K562 (cell line): Measurements from ENCODE around the gene OR2V2. TPM values are rescaled to one million over a fixed set of nuclear protein-coding genes. Genes with fewer than 3 reads are reported as not detected.
A peak's percentile ranks its signal among the peaks of the same experiment; 100 is the strongest.

Experiments
- COPS2 ChIP-seq: fragments of 450-650 bp; conservative IDR thresholded peaks from 2 replicates; pipeline ENCODE4 v1.6.1; 2016; ENCODE audit warnings: mild to moderate bottlenecking, moderate library complexity
- DNMT1 ChIP-seq: fragments of 450-650 bp; IDR thresholded peaks from 2 replicates; pipeline ENCODE4 v1.6.1; 2016; ENCODE audit warnings: antibody characterized with exemption, mild to moderate bottlenecking
- ELF2 ChIP-seq: fragments of 250-450 bp; sonication (Bioruptor Pico); IDR thresholded peaks from 2 replicates; pipeline ENCODE4 v1.5.0; 2021; ENCODE audit warnings: mild to moderate bottlenecking
- ERF ChIP-seq: fragments of 450-650 bp; formaldehyde crosslinking; IDR thresholded peaks from 2 replicates; pipeline ENCODE4 v1.4.0; 2020; ENCODE audit warnings: mild to moderate bottlenecking, mixed read lengths
- ESRRA ChIP-seq: fragments of 450-650 bp; IDR thresholded peaks from 2 replicates; pipeline ENCODE4 v1.6.1; 2014; ENCODE audit warnings: low read depth, mild to moderate bottlenecking, moderate library complexity, borderline replicate concordance
- GATA2 ChIP-seq: sonication (generic); formaldehyde crosslinking; IDR thresholded peaks from 2 replicates; pipeline ENCODE4 v1.4.0; 2020; ENCODE audit warnings: mild to moderate bottlenecking, missing genetic modification reagents
- ILF3 ChIP-seq: fragments of 450-650 bp; IDR thresholded peaks from 2 replicates; pipeline ENCODE4 v1.6.1; 2018; ENCODE audit warnings: antibody characterized with exemption, mild to moderate bottlenecking, moderate library complexity, borderline replicate concordance
- L3MBTL2 ChIP-seq: fragments of 450-650 bp; IDR thresholded peaks from 2 replicates; pipeline ENCODE4 v1.6.1; 2016; ENCODE audit warnings: mild to moderate bottlenecking, moderate library complexity
- MAFG ChIP-seq: fragments of 450-650 bp; conservative IDR thresholded peaks from 2 replicates; pipeline ENCODE4 v1.6.1; 2016; ENCODE audit warnings: missing genetic modification characterization, missing compliant biosample characterization
- PCBP2 ChIP-seq: fragments of 200-400 bp; formaldehyde crosslinking; IDR thresholded peaks from 2 replicates; pipeline ENCODE4 v1.6.1; 2018; ENCODE audit warnings: low read length, low read depth, mild to moderate bottlenecking, moderate library complexity; ENCODE audit not compliant: poor library complexity, severe bottlenecking
- PHF8 ChIP-seq: fragments of 200-600 bp; sonication (generic); IDR thresholded peaks from 2 replicates; pipeline ENCODE4 v1.6.1; 2012; ENCODE audit warnings: mixed run types, mild to moderate bottlenecking, inconsistent platforms, low read length, moderate library complexity, borderline replicate concordance
- POLR3A ChIP-seq: IDR thresholded peaks from 2 replicates; pipeline ENCODE4 v1.6.1; 2011; ENCODE audit warnings: borderline replicate concordance, mild to moderate bottlenecking, moderate library complexity; ENCODE audit not compliant: insufficient read length, insufficient read depth; ENCODE audit errors: extremely low read depth
- SIRT6 ChIP-seq: IDR thresholded peaks from one replicate; pipeline ENCODE4 v1.6.1; 2012; ENCODE audit warnings: low read depth, mild to moderate bottlenecking, control low read depth, inconsistent platforms, low read length, moderate library complexity
- SMARCC2 ChIP-seq: fragments of 450-650 bp; IDR thresholded peaks from 2 replicates; pipeline ENCODE4 v1.6.1; 2017; ENCODE audit warnings: antibody characterized with exemption, moderate library complexity, mild to moderate bottlenecking, low read depth
- TAF1 ChIP-seq: IDR thresholded peaks from 2 replicates; pipeline ENCODE4 v1.6.1; 2011; ENCODE audit warnings: mild to moderate bottlenecking, low read length, moderate library complexity; ENCODE audit not compliant: insufficient read depth, control insufficient read depth, severe bottlenecking; ENCODE audit errors: extremely low read depth
- TAF9B ChIP-seq: fragments of 450-650 bp; IDR thresholded peaks from 2 replicates; pipeline ENCODE4 v1.6.1; 2018; ENCODE audit warnings: mild to moderate bottlenecking; ENCODE audit not compliant: partially characterized antibody
- TBP ChIP-seq: optimal IDR thresholded peaks from 2 replicates; pipeline ENCODE3; 2011; ENCODE audit warnings: low read depth, low read length, improper control_type of control experiment
- TRIM24 ChIP-seq, 2 experiments: fragments of 450-650 bp; IDR thresholded peaks; 2 replicates each; pipeline ENCODE4 v1.6.1; 2016
- TRIM28 ChIP-seq: fragments of 450-650 bp; IDR thresholded peaks from 2 replicates; pipeline ENCODE4 v1.6.1; 2017
- XRCC4 ChIP-seq: IDR thresholded peaks from one replicate; pipeline ENCODE4 v1.6.1; 2011; ENCODE audit not compliant: insufficient read depth, insufficient read length; ENCODE audit errors: extremely low read depth
- ZNF197 ChIP-seq: fragments of 200-800 bp; sonication (Bioruptor generic); IDR thresholded peaks from 2 replicates; pipeline ENCODE4 v1.6.1; 2016; ENCODE audit warnings: low read depth, missing genetic modification characterization, missing compliant biosample characterization
- ZNF354B ChIP-seq: fragments of 250-450 bp; sonication (Bioruptor Pico); IDR thresholded peaks from 2 replicates; pipeline ENCODE4 v1.4.0; 2020
- polyA plus RNA-seq, 8 experiments: library from polyadenylated mRNA; depleted of rRNA in 4 of 8; stranded (reverse) in 5 of 8; unstranded in 3 of 8; fragments of >200 nt; fragmentation: Nextera tagmentation in 2 of 8; fragmentation: Illumina TruSeq in 1 of 8; extraction: Ambion mirVana in 2 of 8; extraction: Trizol in 1 of 8; gene quantifications; 2 replicates each; pipeline versions ENCODE4 v1.2.1 to v1.2.3, GENCODE V29; 2011 to 2014; ENCODE audit warnings: inconsistent platforms in 1 of 8, missing spikeins in 1 of 8
- total RNA-seq, 7 experiments: library from RNA; depleted of rRNA in 6 of 7; stranded (reverse); fragments of >200 nt in 6 of 7; fragmentation: Illumina TruSeq in 2 of 7; extraction: Trizol in 2 of 7; gene quantifications; 2 replicates each; pipeline versions ENCODE4 v1.2.1 to v1.2.3, GENCODE V29; 2011 to 2021; ENCODE audit warnings: low replicate concordance in 1 of 7
- TF ChIP-seq, protein P1 (sequence below): fragments of 150-350 bp; IDR thresholded peaks from 2 replicates; pipeline ENCODE4 v1.6.1; 2014; ENCODE audit warnings: low read depth, mild to moderate bottlenecking, low read length, borderline replicate concordance
- TF ChIP-seq, protein P2 (sequence below), 2 experiments: IDR thresholded peaks; 2 replicates each; pipeline ENCODE4 v1.6.1; 2012; ENCODE audit warnings: improper control_type of control experiment in 2 of 2, low read depth in 2 of 2, low read length in 2 of 2, borderline replicate concordance in 1 of 2

The OR2V2 gene
- total and polyA plus RNA-seq, 9 of the 15 experiments (the other 6 are each of a cell fraction or from before 2014, with no cell fraction given), result 0.01 TPM; not detected in 8

DNA sequence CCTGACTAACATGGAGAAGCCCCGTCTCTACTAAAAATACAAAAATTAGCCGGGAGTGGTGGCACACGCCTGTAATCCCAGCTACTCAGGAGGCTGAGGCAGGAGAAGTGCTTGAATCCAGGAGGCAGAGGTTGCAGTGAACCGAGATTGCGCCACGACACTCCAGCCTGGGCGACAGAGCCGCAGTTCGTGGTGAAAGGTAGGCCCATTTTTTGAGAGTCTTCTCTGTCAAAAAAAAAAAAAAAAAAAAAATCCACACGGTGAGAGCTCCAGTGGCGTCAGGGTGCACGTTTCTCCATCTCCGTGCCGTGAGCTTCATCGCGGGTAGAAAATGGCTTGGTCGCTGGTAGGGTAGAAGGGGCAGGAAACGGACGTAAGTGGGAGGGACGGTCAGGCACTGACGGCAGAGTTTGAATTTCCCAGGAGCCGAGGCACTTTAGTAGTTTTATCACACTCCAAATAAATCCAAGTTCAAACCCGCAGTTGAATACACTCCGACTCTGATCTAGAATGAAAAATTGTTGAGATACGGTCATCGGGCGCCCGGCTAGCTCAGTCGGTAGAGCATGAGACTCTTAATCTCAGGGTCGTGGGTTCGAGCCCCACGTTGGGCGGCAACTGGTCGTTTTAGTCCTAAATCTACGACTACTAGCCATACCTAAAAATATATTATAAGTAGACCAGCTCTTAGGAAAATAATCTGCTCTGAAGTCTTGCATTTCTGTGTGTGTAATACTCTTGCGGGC lies 60.0 kb downstream of the OR2V2 start (continued):
- TF ChIP-seq, protein P1, sequence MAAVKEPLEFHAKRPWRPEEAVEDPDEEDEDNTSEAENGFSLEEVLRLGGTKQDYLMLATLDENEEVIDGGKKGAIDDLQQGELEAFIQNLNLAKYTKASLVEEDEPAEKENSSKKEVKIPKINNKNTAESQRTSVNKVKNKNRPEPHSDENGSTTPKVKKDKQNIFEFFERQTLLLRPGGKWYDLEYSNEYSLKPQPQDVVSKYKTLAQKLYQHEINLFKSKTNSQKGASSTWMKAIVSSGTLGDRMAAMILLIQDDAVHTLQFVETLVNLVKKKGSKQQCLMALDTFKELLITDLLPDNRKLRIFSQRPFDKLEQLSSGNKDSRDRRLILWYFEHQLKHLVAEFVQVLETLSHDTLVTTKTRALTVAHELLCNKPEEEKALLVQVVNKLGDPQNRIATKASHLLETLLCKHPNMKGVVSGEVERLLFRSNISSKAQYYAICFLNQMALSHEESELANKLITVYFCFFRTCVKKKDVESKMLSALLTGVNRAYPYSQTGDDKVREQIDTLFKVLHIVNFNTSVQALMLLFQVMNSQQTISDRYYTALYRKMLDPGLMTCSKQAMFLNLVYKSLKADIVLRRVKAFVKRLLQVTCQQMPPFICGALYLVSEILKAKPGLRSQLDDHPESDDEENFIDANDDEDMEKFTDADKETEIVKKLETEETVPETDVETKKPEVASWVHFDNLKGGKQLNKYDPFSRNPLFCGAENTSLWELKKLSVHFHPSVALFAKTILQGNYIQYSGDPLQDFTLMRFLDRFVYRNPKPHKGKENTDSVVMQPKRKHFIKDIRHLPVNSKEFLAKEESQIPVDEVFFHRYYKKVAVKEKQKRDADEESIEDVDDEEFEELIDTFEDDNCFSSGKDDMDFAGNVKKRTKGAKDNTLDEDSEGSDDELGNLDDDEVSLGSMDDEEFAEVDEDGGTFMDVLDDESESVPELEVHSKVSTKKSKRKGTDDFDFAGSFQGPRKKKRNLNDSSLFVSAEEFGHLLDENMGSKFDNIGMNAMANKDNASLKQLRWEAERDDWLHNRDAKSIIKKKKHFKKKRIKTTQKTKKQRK, result no peak
- TF ChIP-seq TAF1, result peak; percentile 27
- TF ChIP-seq, protein P2, sequence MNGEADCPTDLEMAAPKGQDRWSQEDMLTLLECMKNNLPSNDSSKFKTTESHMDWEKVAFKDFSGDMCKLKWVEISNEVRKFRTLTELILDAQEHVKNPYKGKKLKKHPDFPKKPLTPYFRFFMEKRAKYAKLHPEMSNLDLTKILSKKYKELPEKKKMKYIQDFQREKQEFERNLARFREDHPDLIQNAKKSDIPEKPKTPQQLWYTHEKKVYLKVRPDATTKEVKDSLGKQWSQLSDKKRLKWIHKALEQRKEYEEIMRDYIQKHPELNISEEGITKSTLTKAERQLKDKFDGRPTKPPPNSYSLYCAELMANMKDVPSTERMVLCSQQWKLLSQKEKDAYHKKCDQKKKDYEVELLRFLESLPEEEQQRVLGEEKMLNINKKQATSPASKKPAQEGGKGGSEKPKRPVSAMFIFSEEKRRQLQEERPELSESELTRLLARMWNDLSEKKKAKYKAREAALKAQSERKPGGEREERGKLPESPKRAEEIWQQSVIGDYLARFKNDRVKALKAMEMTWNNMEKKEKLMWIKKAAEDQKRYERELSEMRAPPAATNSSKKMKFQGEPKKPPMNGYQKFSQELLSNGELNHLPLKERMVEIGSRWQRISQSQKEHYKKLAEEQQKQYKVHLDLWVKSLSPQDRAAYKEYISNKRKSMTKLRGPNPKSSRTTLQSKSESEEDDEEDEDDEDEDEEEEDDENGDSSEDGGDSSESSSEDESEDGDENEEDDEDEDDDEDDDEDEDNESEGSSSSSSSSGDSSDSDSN (IDR thresholded peaks at IDR 0.05; ENCODE audit: borderline replicate concordance in 1 of 2, low read depth in 2 of 2, low read length in 2 of 2), result no peak
- no peak for TF ChIP-seq MAFG (tag)
- peak; percentile 100 for TF ChIP-seq TBP
- no peak for TF ChIP-seq SIRT6
- TF ChIP-seq TAF9B, result no peak
- no peak for TF ChIP-seq ELF2
- TF ChIP-seq ESRRA, result no peak; the same call in 1 of the 2 replicates
- TF ChIP-seq DNMT1, result no peak
- no peak for TF ChIP-seq ZNF197
- TF ChIP-seq GATA2 (CRISPR knock-in tag), result peak; percentile 51; the same call in 1 of the 2 replicates
- TF ChIP-seq ZNF354B (CRISPR knock-in tag), result no peak
- peak in 1 of 2 experiments; percentile 37; a peak in 2 of 4 replicates for TF ChIP-seq TRIM24 (IDR thresholded peaks at IDR 0.05)
- 0 out of 2 replicates have a peak, but pooled peaks have one; percentile 35 for TF ChIP-seq TRIM28
- peak; percentile 94 for TF ChIP-seq POLR3A
- no peak for TF ChIP-seq PCBP2
- no peak for TF ChIP-seq ERF (CRISPR knock-in tag)
- 0 out of 2 replicates have a peak, but pooled peaks have one; percentile 52 for TF ChIP-seq ILF3
- TF ChIP-seq COPS2, result no peak
- peak; percentile 1; the same call in 1 of the 2 replicates for TF ChIP-seq L3MBTL2
- no peak for TF ChIP-seq SMARCC2
- peak; percentile 38; the same call in 1 of the 2 replicates for TF ChIP-seq PHF8
- TF ChIP-seq XRCC4, result no peak
